Spleen (tissue), 7 donors: ENCODE measurements around the gene DMRT1.

ENCODE experiments used
- CTCF ChIP-seq, 11 experiments: fragments of 200-600 bp in 7 of 11; fragments of 450-650 bp in 4 of 11; sonication (generic) in 4 of 11; IDR thresholded peaks in 8 of 11; conservative IDR thresholded peaks in 3 of 11; 1 replicate in 7 of 11; 2 replicates in 4 of 11; pipeline versions ENCODE4 v1.4.0 to v1.8.0; 2016 to 2021; ENCODE audit warnings: antibody characterized with exemption in 11 of 11, inconsistent platforms in 4 of 11, mild to moderate bottlenecking in 1 of 11
- POLR2A ChIP-seq, 3 donors: fragments of 450-650 bp; IDR thresholded peaks; one replicate each; pipeline ENCODE4 v1.5.1; 2017; ENCODE audit warnings: antibody characterized with exemption in 3 of 3, mild to moderate bottlenecking in 1 of 3
- donor health status: DM: no; HTN: no; CAD: no; lungs with moderate emphysema.
- donor health status: DM: no; HTN: no; CAD: no.
- donor health status: DM: no; HTN: no; CAD: no.

- TF ChIP-seq POLR2A (IDR thresholded peaks at IDR 0.05) = no peak
- no peak for TF ChIP-seq CTCF (IDR thresholded peaks at IDR 0.05 in 8 of 11, conservative IDR thresholded peaks at IDR 0.05 in 3 of 11)
Measured at GRCh38 chr9:926976-927375, 85.5 kb downstream of the DMRT1 start.
